NCI-H2227 treated with DMSO at 0.1 percent for 48 hours (cell line): ENCODE results near the gene TNNT2.

Experiments used
- DNase-seq: peaks from one replicate; lab custom pipeline; 2025; lab: John Stamatoyannopoulos, UW

Gene TNNT2

GRCh38 chr1:201377611-201378092 lies at the start of gene TNNT2:
Gene TNNT2 (minus strand): TSS chr1:201377680. CDS start chr1:201373254, 4,426 bp downstream.
- DNase-seq = no peak

DNA sequence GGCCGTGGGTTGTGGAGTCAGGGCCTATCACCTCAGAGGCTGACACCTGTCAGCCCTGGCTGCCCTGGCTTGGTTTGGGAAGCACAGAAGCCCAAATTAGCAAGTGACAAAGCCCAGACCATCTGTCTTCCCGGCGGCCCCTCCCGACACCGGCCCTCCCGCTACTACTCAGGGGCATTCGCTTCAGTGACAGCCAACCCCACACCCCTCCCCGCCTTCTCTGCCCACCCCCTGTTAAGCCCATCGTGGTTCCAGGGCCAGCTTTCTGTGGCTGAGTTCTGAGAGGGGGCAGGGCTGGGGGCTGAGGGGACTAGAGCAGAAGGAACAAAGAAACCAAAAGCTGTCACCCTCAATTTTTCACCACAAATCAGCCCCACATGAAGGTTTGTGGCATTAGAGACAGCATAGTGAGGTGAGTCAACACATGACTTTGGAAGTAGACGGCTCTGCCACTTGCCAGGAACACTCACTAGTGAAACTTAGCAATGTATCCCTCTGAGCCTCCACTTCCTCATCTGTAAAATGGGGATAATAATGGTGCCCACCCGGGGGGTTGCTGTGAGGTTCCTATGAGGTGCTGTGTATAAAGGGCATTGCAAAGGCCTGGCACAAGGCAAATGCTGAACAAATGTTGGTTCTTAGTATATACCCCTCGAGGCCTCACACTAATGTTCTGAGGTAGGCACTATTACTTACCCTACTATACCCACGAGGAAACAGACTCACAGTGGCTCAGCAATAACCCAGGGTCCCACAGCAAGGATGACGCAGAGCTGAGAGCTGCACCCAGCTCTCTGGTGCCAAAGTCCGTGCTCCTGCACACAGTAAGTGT lies 49.2 kb upstream of the TNNT2 start:
- DNase-seq = no peak

DNA sequence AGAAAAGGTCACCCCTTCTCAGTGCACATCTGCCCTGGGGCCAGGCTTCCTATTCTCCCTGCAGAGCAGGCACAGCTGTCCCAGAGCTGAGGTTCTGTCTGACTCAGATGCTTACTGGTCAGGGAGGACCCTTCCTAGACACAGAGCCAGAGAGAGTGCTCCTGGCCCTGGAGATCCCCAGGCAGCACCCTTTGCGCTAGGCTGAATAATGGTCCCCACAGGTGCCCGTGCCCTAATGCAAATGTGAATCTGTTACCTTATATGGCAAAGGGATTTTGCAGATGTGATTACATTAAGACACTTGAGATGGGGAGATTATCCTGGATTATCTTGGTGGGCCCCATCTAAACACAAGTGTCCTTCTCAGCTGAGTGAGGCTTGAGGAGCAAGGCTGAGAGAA lies 46.7 kb upstream of the TNNT2 start:
- DNase-seq = no peak

GRCh38 chr1:201423655-201424054 lies 46.2 kb upstream of the TNNT2 start:
- DNase-seq = no peak

- no peak for DNase-seq
Measured at GRCh38 chr1:201422436-201423030, 45.1 kb upstream of the TNNT2 start.

DNA sequence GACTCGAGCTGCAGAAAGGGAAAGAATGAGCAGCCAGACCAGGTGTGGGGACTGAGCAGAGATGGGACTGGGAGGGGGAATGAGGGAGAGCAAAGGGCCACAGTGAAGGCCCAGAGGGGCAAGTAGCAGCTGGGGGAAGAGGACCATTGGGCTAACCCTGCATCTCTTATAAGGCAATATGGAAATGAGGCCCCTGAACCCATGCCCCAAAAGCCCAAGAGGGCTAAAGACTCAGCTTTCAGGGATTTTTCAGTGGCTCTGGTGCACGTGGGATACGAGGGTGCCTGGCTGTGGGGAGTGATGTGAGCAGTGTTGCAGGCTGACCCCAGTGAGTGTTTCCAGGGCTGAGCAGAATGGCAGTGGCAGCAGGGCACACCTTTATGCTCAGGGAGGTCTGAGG lies 44.5 kb upstream of the TNNT2 start:
- DNase-seq = no peak

- DNase-seq = no peak
Measured at GRCh38 chr1:201421041-201421440, 43.6 kb upstream of the TNNT2 start.

- DNase-seq = no peak
Measured at GRCh38 chr1:201420608-201421002, 43.1 kb upstream of the TNNT2 start.

- DNase-seq = no peak
Measured at GRCh38 chr1:201419746-201420607, 42.5 kb upstream of the TNNT2 start.

DNA sequence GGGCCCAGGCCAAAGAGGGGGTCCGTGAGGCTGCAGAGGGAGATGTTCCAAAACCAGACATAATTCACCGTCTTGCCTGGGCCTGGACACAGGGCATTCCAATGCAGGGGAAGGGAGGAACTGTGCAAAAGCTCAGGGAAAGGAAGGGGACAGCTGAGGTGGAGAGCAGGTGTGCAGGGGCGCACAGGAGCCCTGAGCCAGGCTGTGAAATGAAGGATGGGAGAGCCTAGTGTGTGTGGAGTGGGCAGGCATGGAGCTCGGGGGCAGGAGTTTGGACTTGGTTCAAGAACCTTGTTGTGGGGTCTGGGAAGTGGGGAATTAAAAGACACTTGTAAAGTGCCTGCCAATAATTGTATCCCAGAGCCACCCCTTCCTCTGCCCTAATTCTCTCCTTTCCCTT lies 41.8 kb upstream of the TNNT2 start:
- DNase-seq = no peak

- DNase-seq = no peak
Measured at GRCh38 chr1:201418461-201418860, 41.0 kb upstream of the TNNT2 start.

GRCh38 chr1:201414051-201414738 lies 36.7 kb upstream of the TNNT2 start:
- DNase-seq = no peak

DNA sequence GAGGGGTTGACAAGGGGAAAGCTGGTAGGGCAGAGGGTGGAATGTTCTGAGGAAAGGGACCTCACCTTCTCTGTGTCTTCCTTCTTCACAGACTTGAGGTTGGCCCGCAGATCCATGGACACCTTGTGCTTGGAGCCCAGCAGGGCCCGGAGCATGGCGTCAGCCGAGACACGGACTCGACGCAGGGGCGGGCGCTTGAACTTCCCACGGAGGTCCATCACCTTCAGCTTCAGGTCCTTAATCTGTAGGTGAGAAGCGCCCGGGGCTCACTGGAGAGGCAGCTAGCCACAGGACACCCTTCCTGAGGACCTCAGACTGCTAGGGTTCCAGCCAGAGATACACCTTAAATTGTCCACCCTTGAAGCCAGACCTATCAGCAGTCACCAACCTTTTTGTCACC lies 33.8 kb upstream of the TNNT2 start:
- DNase-seq = no peak

- no peak for DNase-seq
Measured at GRCh38 chr1:201409440-201409839, 32.0 kb upstream of the TNNT2 start.

DNA sequence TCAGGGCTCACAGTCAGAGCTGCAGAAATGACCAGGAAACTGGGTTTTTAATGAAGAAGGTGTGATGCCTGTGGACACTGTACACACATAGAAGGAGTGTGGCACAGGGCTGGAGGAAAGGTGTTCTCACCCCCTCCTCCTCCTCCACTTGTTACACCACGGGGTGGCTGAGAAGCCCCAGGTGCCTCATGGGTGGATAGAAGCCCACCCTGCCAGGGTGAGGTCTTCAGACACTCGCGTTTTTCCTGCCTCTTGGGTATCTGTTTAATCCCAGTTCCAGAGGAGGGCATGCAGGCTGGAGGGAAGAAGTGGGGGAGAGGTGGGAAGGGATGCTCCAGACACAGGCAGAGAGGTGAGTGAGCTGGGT lies 31.3 kb upstream of the TNNT2 start:
- no peak for DNase-seq

DNA sequence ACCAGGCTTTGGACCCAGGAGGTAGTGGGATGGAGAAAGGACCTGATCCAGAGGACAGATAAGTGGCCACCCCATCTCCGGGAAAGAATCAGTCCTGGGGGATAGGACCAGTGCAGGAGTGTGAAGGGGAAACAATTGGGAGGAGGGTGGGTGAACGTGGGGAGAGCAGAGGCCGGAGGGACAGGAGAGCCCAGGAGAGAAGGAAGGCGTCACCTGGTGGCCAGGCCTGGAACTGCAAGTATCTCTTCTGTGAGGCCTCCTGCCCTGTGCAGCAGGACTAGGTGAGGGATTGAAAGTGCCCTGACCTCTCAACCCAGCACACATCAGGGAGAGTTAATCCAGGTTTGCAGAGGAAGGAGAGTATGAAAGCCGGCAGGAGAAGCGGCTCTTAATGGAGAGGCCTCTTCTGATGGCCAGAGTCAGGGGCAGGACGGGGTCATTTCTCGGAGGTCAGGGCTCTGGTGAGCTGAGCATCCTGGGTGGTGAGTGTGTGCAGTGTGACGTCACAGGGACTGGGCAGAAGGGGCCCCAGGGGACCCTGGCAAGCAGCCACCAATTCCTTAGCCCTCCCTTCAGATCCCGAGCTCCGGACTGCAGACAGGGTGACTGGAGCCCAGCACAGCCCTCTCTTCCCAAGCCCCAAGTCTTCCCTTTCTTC lies 30.8 kb upstream of the TNNT2 start:
- DNase-seq = peak; percentile 50

- no peak for DNase-seq
Measured at GRCh38 chr1:201406831-201407406, 29.4 kb upstream of the TNNT2 start.

DNA sequence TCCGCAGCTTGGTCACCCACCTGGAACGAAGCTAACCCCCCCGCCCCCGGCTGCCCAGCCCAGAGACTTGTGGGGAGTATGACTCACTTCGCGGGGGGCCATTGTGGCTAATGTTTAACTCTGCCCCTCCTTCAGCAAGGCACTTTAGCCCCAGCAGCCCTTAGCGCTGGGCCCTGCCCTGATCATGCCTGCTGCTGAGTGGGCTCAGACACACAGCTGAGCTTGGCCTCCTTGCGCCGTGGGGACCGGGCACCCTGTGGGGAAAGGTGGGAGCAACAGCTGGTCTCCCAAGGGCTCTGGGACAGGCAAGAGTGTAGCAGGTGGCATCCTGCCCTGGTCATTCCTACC lies 28.0 kb upstream of the TNNT2 start:
- DNase-seq = no peak

DNA sequence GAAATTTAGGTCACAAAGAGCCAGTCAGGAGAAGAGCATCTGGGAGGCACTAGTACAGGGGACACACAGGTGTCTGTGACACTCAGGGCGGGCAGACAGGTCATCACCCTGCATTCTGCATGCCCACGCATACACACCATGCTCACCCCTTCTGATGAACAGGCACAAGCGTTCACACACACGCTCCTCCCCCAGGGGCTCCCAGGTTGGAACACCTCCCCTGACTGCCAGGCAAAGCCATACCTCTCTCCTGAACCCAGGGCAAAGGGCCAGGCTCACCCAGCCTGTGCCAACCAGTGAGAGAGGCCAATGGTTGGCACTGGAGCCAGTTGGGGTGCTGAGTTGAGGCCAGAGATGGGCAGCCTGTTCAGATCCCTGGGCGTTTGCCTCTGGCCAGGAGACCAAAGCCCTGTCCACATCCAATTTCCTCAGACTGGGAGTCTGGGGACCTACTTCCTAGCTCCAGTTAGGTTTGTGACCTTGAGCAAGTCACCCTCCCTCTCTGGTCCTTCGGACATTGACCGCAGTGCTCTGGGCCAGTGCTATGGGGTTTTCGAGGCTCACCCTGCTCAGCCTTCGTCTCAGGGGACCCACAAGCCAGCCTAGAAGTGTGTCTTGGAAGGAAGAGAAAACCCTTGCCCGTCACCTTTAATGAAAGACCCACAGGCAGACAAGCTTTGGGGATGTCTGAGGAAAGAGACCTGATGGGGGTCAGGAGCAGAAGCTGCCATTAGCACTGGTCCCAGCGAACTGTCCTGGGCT lies 27.4 kb upstream of the TNNT2 start:
- no peak for DNase-seq

DNA sequence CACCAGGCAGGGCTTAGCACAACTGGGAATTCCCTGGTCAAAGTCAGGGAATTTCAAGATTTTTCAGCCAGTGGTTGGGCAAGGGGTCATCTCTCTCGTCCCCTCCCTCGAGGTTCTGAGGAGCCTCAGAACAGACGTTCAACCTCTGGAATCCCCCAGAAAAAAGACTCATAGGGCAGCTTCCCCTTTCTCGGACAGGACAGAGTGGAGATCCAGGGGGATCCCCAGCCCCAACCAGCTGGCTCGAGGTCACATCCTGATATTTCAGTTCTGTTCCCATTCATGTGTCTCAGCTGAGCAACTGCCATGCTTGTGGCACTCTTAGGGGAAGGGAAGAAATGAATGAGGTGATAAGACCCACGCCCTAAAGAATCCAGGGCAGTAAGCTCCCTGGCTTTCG lies 26.6 kb upstream of the TNNT2 start:
- DNase-seq = no peak

GRCh38 chr1:201403359-201403758 lies 25.9 kb upstream of the TNNT2 start:
- DNase-seq = no peak
